GM19438 (cell line): ENCODE results near the gene CASTOR2.
"Not testable (repeated sequence)": the region's sequence is repeated elsewhere in the genome, so short reads cannot be mapped to it uniquely, and the experiment has no call there.

Experiments
- ATAC-seq: cut with Tn5 transposase; IDR thresholded peaks from one replicate; pipeline ENCODE4 v1.9.1; 2021; ENCODE audit warnings: low read depth; ENCODE audit not compliant: unreplicated experiment

Gene CASTOR2

DNA sequence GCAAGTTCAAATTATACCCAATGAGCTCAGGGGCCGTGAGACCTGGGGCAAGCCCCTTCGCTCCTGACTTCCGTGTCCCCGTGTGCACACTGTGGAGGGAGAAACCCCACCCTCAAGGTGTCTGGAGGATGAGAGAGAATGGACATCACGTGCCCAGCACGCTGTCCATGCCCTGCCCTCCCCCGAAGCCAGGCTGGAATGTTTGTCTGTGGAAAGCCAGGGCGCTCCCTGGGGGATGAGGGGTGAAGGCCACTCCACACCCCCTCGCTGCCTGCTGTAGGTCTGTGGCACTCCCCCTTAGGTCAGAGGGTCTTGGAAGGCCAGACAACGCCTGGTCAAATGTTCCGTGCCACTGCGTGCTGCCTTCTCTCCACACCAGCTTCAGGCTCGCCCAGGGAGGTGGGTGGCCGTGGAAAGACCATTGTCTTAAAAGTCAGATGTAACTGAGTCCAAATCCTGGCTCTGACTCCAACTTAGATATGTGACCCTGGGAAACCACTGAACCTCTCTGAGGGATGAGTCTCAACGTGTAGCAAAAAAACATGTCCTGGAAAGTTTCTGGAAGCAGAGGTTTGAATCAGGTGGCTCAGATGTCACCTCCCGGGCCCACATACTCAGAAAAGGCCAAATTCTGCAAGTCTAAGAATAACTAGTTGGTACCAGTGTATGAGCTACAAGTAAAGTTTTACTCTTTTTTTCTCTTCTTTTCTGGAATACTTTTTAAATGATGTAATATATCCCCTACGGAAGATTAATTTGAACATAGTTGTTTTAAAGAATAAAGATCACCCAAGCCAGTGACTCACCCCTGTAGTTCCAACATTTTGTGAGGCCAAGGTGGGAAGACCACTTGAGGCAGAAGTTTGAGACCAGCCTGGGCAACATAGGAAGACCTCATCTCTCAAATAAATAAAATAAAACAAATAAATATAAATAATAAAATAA, 84.2 kb downstream of the CASTOR2 start:
- ATAC-seq = no peak

DNA sequence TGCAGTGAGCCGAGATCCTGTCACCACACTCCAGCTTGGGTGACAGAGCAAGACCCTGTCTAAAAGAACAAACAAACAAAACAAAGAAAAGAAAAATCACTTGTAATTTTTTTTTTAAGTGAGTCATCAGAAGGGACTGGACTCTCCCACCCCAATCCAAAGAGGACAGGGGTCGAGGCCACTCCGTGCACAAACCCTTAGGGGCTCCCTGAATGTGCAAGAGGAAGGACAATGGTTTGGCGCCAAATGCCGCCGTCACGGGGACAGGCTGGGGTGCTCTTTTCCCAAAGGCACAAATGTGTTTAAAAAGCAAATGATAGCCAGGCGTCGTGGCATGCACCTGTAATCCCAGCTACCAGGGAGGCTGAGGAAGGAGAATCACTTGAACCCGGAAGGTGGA, 85.3 kb downstream of the CASTOR2 start:
- no peak for ATAC-seq

DNA sequence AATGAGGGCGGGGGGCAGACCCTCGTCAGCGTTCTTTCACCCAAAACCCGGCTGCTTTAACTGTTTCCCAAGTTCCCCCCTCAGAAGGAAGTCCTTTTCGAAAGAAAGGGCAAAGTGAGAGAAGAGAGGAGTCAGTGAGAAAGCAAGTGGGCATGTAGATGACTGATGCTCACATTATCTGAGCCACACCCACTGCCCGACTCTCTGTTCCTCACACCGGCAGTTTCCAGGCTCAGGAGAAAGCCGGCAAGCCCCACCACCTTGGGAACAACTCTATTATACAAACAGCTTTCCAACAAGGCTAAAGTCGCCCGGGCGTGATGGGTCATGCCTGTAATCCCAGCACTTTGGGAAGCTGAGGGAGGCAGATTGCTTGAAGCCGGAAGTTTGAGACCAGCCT, 86.0 kb downstream of the CASTOR2 start:
- no peak for ATAC-seq

DNA sequence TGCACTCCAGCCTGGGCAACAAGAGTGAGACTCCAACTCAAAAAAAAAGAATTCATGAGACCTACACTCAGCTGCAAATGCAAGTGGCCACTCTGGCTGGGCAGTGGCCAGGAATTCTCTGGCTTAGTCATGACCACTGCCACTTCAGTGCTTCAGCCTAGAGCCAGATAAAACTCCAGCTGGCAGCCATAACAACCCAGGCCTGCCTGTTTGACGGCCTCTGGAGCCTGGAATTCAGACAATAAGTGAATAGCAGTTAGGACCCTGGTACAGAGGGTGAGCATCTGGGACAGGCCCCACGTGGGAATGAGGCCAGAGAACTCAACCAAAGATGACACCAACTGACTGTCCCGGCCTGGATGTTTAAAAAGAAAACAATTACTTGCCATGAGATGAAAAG, 90.2 kb downstream of the CASTOR2 start:
- ATAC-seq = no peak

DNA sequence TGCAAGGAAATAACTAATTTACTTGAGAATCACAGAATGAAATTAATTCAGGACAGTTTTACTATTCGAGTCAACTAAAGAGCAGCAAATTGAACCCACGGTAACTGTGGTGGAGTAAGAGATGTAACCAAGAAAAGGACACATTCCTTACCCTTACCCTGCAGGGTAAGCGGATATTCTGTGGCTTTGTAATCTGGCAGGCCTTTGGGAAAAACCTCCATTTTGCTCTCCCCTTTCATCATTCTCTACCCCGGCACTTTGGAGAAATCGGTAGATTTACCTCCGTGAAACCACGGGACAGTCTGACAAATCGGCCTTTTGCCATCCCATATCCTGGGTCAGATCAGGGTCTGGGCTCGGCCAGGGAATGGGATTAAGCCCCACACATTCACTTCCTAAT, 90.7 kb downstream of the CASTOR2 start:
- ATAC-seq = no peak

DNA sequence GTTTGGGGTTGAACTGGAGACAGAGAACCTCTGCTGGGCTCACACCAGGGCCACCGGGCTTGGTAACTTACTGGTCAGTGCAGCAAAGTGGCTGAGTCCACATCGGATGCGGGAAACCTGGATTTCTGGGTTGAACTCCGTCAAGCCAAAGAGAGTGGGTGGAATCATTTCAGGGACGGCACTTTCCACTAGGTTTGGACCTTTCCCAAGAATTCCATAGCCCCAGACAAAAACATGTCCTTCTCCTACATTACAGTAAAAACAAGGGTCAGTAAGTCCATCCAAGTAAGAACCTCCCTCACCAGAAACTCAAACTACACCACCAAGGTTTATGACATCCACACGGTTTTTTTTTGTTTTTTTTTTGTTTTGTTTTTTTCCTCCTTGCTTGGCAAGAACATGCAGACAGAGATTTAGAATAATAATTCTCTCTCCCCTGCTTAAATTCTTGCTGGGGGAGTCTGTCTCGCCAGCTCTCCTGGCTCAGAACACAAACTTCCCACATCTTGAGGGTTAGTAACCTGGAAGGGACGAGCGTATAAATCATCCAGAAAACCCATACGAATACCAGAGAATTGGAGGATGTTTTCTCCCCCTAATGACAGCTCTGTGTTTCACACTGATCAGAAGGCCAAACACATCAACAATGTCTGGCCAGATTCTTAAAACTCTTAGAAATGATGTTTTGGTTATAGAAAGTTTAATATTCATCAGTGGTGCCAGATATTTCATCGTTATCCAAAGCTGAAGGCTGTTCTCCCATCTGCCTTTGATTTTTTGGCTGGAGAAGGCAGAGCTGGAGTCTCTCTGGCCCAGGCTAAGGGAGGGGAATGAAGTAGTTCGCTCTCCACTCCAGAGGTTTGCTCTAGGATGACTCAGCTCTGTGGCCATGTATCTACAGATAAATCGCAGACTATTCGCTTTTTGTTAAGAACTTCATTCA, 91.6 kb downstream of the CASTOR2 start:
- ATAC-seq = no peak

DNA sequence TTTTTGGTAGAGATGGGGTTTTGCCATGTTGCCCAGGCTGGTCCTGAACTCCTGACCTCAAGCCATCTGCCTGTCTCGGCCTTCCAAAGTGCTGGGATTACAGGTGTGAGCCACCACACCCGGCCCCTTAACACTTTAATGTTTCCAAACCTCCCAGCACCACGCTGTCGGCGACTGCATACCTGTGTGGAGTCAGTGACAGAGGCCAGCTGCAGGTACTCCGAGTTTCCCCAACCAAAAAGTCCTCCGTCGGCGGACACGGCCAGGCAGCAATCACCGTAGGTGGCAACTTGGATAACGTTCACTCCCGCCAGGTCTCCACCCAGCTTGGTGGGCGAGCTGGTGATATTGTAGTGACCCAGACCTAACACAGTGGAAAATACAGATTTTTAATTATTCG, 93.9 kb downstream of the CASTOR2 start:
- no peak for ATAC-seq

DNA sequence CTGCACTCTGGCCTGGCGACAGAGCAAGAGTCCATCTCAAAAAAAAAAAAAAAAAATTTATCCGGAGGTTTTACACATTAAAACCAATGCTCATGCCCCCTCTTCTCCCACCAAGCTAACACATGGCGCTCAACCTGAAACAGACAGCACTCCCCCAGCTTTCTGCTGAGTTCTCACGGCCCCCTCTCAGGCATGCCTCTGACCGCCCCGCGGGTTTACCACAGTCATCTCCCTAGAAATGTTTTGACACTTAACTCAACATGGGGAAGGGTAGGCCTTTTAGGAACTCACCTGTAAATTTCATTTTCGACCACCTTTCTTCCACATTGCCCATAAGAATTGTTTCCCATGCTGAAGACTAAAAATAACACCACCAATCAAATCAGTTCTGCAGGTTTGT, 99.8 kb downstream of the CASTOR2 start:
- ATAC-seq = no peak

DNA sequence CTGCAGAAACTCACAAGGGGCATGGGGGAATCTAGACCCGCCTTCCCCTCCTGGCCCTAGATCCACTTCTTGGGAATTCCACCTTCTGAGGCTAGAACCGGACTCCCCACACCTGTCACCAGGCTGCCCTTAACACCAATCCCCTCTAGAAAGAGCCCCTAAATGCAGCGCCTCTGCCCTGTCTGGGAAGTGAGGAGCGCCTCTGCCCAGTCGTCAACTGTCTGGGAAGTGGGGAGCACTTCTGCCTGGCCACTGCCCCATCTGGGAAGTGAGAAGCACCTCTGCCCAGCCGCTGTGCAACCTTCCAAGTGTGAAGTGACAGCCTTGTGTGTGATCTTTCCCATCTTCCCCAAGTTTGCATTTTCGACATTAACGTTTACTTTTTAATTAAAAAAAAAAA, 100.3 kb downstream of the CASTOR2 start:
- ATAC-seq = no peak

DNA sequence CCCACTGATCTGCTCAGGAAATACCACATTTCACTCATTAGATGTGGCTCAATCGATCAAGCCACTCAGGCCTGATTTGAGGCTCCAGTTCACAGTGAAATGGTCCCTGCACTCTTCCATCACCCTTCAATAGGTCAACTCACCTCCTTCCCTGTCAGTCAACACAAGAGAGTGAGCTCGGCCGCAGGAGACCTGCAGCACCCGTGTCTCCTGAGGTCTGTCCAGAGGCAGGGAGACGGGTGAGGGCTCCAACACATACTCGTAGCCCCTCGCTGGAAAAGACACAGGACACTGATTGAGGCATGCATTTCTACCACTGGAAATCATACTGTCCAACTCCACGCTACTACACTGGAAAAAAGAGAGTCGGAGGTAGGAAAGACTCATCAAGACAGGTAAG, 102.0 kb downstream of the CASTOR2 start:
- no peak for ATAC-seq

DNA sequence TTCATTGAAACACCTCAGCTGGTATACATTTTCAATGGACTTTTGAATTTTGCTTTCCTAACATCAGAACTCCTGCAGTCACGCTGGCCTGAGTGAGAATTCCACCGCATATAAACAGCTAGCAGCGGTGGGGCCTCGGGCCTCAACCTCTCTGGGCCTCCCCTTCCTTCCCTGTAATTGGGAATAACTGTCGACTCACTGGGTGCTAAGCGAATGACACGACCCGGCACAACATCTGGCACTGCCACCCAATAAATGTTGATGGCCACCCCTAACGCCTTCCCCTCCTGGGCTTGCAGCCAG, 108.4 kb downstream of the CASTOR2 start:
- ATAC-seq = no peak

DNA sequence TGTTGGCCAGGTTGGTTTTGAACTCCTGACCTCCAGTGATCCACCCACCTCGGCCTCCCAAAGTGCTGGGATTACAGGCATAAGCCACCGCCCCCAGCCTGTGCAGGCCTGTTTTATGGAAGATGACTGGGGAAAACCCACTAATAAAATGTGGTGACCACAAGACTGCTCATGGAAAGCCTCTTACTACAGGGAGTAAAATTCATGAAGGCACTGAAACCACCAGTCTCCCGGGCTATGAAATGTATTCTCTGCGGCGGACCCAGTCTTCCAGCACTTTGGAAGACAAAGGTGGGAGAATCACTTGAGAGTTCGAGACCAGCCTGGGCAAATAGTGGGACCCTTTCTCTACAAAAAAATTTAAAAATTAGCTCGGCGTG, 109.7 kb downstream of the CASTOR2 start:
- ATAC-seq = not testable (repeated sequence)
